Loucy (cell line): ENCODE measurements around the gene RAET1L.

ENCODE experiments used
- H2AFZ ChIP-seq: fragments of 200-600 bp; sonication (generic); 2 replicates; pipeline ENCODE4 v1.6.0; 2016; ENCODE audit warnings: antibody characterized with exemption, mild to moderate bottlenecking, low read length, moderate library complexity
- H3F3A ChIP-seq: fragments of 200-600 bp; 2 replicates; pipeline ENCODE4 v1.6.0; 2016; ENCODE audit warnings: antibody characterized with exemption, low read depth, mild to moderate bottlenecking
- H3K27me3 ChIP-seq: fragments of 200-600 bp; sonication (generic); 2 replicates; pipeline ENCODE4 v1.6.1; 2014; ENCODE audit warnings: low read length, mild to moderate bottlenecking; ENCODE audit not compliant: insufficient read depth, poor library complexity, severe bottlenecking
- H3K36me3 ChIP-seq: fragments of 200-600 bp; sonication (generic); 2 replicates; pipeline ENCODE4 v1.6.1; 2016; ENCODE audit warnings: low read length; ENCODE audit not compliant: insufficient read depth
- H3K4me1 ChIP-seq: fragments of 200-600 bp; sonication (generic); 2 replicates; pipeline ENCODE4 v1.5.1; 2014; ENCODE audit warnings: low read length, mild to moderate bottlenecking; ENCODE audit not compliant: insufficient read depth, poor library complexity, severe bottlenecking
- H3K4me2 ChIP-seq: fragments of 200-600 bp; sonication (generic); 2 replicates; pipeline ENCODE4 v1.6.0; 2014; ENCODE audit warnings: antibody characterized with exemption, low read length, low read depth, mild to moderate bottlenecking; ENCODE audit not compliant: poor library complexity, severe bottlenecking
- H3K4me3 ChIP-seq: fragments of 200-600 bp; sonication (generic); 2 replicates; pipeline ENCODE4 v1.5.1; 2014; ENCODE audit warnings: low read length, mild to moderate bottlenecking, mixed read lengths; ENCODE audit not compliant: poor library complexity, severe bottlenecking
- H3K79me2 ChIP-seq: fragments of 200-600 bp; sonication (generic); 2 replicates; pipeline ENCODE4 v1.6.1; 2014; ENCODE audit warnings: low read length; ENCODE audit not compliant: insufficient read depth
- H3K9ac ChIP-seq: fragments of 200-600 bp; sonication (generic); 2 replicates; pipeline ENCODE4 v1.6.0; 2014; ENCODE audit warnings: mild to moderate bottlenecking, low read depth, low read length, moderate library complexity; ENCODE audit not compliant: poor library complexity, severe bottlenecking
- H3K9me2 ChIP-seq: fragments of 200-600 bp; sonication (generic); replicated peaks from 2 replicates; pipeline ENCODE4 v1.6.1; 2016; ENCODE audit warnings: low read depth, low read length, mixed read lengths
- H3K9me3 ChIP-seq: fragments of 200-600 bp; sonication (generic); 2 replicates; pipeline ENCODE4 v1.6.1; 2014; ENCODE audit warnings: mild to moderate bottlenecking, antibody characterized with exemption, low read length, low read depth; ENCODE audit not compliant: insufficient read depth
- H4K20me1 ChIP-seq: fragments of 200-600 bp; sonication (generic); 2 replicates; pipeline ENCODE4 v1.6.0; 2014; ENCODE audit warnings: antibody characterized with exemption, low read length, mild to moderate bottlenecking; ENCODE audit not compliant: insufficient read depth, poor library complexity, severe bottlenecking
- EZH2phosphoT487 ChIP-seq: fragments of 200-600 bp; IDR thresholded peaks from 2 replicates; pipeline ENCODE4 v1.6.1; 2018; ENCODE audit warnings: antibody characterized with exemption, mild to moderate bottlenecking, moderate library complexity, borderline replicate concordance
- TF ChIP-seq, protein P1 (sequence below): fragments of 200-600 bp; sonication (generic); conservative IDR thresholded peaks from 2 replicates; pipeline ENCODE4 v1.5.1; 2014; ENCODE audit warnings: mild to moderate bottlenecking, antibody characterized with exemption, low read length

Gene RAET1L

DNA sequence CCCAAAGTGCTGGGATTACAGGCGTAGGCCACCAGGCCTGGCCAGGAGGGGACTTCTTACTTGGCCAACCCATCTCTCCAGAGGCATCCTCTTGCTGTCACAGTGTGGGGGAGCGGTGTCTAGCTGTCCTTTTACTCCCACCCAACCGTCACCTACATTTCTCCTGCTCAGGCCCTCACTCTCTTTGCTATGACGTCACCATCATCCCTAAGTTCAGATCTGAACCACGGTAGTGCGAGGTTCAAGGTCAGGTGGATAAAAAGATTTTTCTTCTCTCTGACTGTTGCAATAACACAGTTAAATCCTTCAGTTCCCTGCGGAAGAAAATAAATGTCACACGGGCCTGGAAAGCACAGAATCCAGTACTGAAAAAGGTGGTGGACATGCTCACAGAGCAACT lies 7.3 kb upstream of the RAET1L start:
- H3K79me2 ChIP-seq: no peaks in the 10 kb centered on the region
- no peak overlapping the region for H2AFZ ChIP-seq
- H3K4me1 ChIP-seq: no peaks in the 10 kb centered on the region
- no peaks in the 10 kb centered on the region for H3K9me3 ChIP-seq
- H3K36me3 ChIP-seq: no peaks in the 10 kb centered on the region
- no peak for TF ChIP-seq EZH2phosphoT487
- TF ChIP-seq, protein P1, sequence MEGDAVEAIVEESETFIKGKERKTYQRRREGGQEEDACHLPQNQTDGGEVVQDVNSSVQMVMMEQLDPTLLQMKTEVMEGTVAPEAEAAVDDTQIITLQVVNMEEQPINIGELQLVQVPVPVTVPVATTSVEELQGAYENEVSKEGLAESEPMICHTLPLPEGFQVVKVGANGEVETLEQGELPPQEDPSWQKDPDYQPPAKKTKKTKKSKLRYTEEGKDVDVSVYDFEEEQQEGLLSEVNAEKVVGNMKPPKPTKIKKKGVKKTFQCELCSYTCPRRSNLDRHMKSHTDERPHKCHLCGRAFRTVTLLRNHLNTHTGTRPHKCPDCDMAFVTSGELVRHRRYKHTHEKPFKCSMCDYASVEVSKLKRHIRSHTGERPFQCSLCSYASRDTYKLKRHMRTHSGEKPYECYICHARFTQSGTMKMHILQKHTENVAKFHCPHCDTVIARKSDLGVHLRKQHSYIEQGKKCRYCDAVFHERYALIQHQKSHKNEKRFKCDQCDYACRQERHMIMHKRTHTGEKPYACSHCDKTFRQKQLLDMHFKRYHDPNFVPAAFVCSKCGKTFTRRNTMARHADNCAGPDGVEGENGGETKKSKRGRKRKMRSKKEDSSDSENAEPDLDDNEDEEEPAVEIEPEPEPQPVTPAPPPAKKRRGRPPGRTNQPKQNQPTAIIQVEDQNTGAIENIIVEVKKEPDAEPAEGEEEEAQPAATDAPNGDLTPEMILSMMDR: no peak
- no peaks in the 10 kb centered on the region for H4K20me1 ChIP-seq
- no peak overlapping the region for H3K4me3 ChIP-seq
- no peaks in the 10 kb centered on the region for H3K27me3 ChIP-seq
- no peaks in the 10 kb centered on the region for H3F3A ChIP-seq
- H3K9ac ChIP-seq: no peak overlapping the region
- no peak overlapping the region for H3K4me2 ChIP-seq
- no peaks in the 10 kb centered on the region for H3K9me2 ChIP-seq

DNA sequence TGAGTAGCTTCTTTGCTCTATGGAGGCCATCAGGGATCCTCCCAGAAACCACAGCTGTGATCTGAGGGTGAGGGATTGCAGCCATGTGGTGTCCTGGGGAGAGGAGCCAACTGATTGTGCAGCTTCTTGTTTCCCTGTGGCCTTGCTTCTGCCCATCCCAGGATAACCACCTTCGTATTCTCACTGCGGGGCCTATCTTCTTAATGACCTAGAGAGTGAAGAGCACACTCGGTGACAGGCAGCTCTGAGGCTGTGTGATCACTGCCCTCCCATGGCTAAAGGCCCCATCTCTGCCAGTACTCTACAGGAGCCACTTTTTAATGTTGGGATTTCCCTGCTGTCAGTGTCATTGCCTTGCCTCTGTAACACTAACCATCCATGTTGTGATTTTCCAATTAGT lies 5.3 kb upstream of the RAET1L start:
- Histone ChIP-seq H3F3A (no peaks in the 10 kb centered on the region), H3K4me1 (no peaks in the 10 kb centered on the region), H2AFZ (no peak overlapping the region), H3K9ac (no peak overlapping the region), H3K4me2 (no peak overlapping the region), H3K9me2 (no peaks in the 10 kb centered on the region), H3K36me3 (no peaks in the 10 kb centered on the region), H3K27me3 (no peaks in the 10 kb centered on the region), H3K79me2 (no peaks in the 10 kb centered on the region), H3K4me3 (no peak overlapping the region), H3K9me3 (no peaks in the 10 kb centered on the region), H4K20me1 (no peaks in the 10 kb centered on the region)
- TF ChIP-seq EZH2phosphoT487: no peak
- TF ChIP-seq, protein P1: no peak

DNA sequence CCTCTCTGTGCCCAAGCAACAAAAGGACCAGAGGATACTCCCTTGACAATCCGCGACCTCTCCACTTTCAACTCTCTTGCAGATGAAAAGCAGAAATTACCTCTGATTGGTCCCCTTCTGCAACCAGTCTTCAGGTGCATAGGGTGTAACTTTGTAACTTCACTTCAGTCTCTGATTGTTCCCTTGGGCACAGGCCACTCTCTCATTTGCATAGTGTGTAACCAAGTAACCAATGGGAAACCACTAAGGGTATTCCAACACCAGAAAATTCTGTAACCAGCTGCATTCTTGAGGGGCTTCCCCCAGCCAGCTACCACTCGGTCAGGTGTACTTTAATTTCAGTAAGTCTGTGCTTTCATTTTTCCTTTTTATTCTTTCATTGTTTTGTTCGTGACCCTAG lies 4.4 kb upstream of the RAET1L start:
- no peaks in the 10 kb centered on the region for H3K27me3 ChIP-seq
- no peak for TF ChIP-seq EZH2phosphoT487
- TF ChIP-seq, protein P1: no peak
- H4K20me1 ChIP-seq: no peaks in the 10 kb centered on the region
- H3K36me3 ChIP-seq: no peaks in the 10 kb centered on the region
- H3K4me3 ChIP-seq: no peak overlapping the region
- H3K9me2 ChIP-seq: no peaks in the 10 kb centered on the region
- H2AFZ ChIP-seq: no peak overlapping the region
- no peaks in the 10 kb centered on the region for H3K79me2 ChIP-seq
- H3K4me2 ChIP-seq: no peak overlapping the region
- no peaks in the 10 kb centered on the region for H3K9me3 ChIP-seq
- no peaks in the 10 kb centered on the region for H3F3A ChIP-seq
- no peaks in the 10 kb centered on the region for H3K4me1 ChIP-seq
- no peak overlapping the region for H3K9ac ChIP-seq
